G401 (cell line): Measurements from ENCODE around the gene BRSK2. TPM values are rescaled to one million over a fixed set of nuclear protein-coding genes. Genes with fewer than 3 reads are reported as not detected.
"Not testable (repeated sequence)": the region's sequence is repeated elsewhere in the genome, so short reads cannot be mapped to it uniquely, and the experiment has no call there.

Experiments used
- DNase-seq: peaks from one replicate; pipeline ENCODE4 v3.0.0-alpha.2; 2015; ENCODE audit warnings: low spot score
- in situ Hi-C: cut with HindIII; loops from 2 replicates; pipeline ENCODE4 v1.10.0; 2016; ENCODE audit warnings: low sequenced_read_pairs, mixed read lengths
- total RNA-seq: library from RNA; depleted of rRNA; stranded (reverse); fragments of >200 nt; shearing (Covaris generic); gene quantifications from 2 replicates; pipeline ENCODE4 v1.2.3, GENCODE V29; 2014

BRSK2 gene
- total RNA-seq, 1 experiment from 2014 or later, result 9.2 TPM

- no peak for DNase-seq
- in situ Hi-C loops, result no loop called here
Measured at GRCh38 chr11:1353383-1354124, 36.2 kb upstream of the BRSK2 start.

- in situ Hi-C loops, result no loop called here
- no peak for DNase-seq
Measured at GRCh38 chr11:1354125-1354938, 35.4 kb upstream of the BRSK2 start.

- in situ Hi-C loops, result no loop called here
- no peak for DNase-seq
Measured at GRCh38 chr11:1356007-1356435, 33.7 kb upstream of the BRSK2 start.

GRCh38 chr11:1356478-1356960, 33.2 kb upstream of the BRSK2 start:
- no peak for DNase-seq
- in situ Hi-C loops, result no loop called here

- in situ Hi-C loops, result no loop called here
- peak; percentile 58 for DNase-seq
Measured at GRCh38 chr11:1358286-1358685, 31.4 kb upstream of the BRSK2 start.

- DNase-seq, in situ Hi-C loops: not testable (repeated sequence)
Measured at GRCh38 chr11:1358931-1359330, 30.8 kb upstream of the BRSK2 start.

- no peak for DNase-seq
- in situ Hi-C loops, result no loop called here
Measured at GRCh38 chr11:1359556-1359955, 30.2 kb upstream of the BRSK2 start.

- DNase-seq, result no peak
- in situ Hi-C loops, result no loop called here
Measured at GRCh38 chr11:1360181-1360834, 29.4 kb upstream of the BRSK2 start.

- DNase-seq, result no peak
- in situ Hi-C loops, result no loop called here
Measured at GRCh38 chr11:1360835-1361357, 28.8 kb upstream of the BRSK2 start.

- in situ Hi-C loops, result no loop called here
- no peak for DNase-seq
Measured at GRCh38 chr11:1361882-1362281, 27.9 kb upstream of the BRSK2 start.

- in situ Hi-C loops, result no loop called here
- no peak for DNase-seq
Measured at GRCh38 chr11:1367721-1368120, 22.0 kb upstream of the BRSK2 start.

GRCh38 chr11:1368216-1368615, 21.5 kb upstream of the BRSK2 start:
- in situ Hi-C loops, result no loop called here
- DNase-seq, result no peak

- in situ Hi-C loops, result no loop called here
- no peak for DNase-seq
Measured at GRCh38 chr11:1368966-1369365, 20.8 kb upstream of the BRSK2 start.

GRCh38 chr11:1369371-1370005, 20.2 kb upstream of the BRSK2 start:
- in situ Hi-C loops, result no loop called here
- DNase-seq, result no peak

- DNase-seq, result no peak
- in situ Hi-C loops, result no loop called here
Measured at GRCh38 chr11:1370186-1371025, 19.3 kb upstream of the BRSK2 start.

GRCh38 chr11:1371026-1371325, 18.8 kb upstream of the BRSK2 start:
- DNase-seq, result no peak
- in situ Hi-C loops, result no loop called here

GRCh38 chr11:1371377-1371776, 18.4 kb upstream of the BRSK2 start:
- no peak for DNase-seq
- in situ Hi-C loops, result no loop called here

GRCh38 chr11:1371836-1372465, 17.8 kb upstream of the BRSK2 start:
- DNase-seq, result no peak
- in situ Hi-C loops, result no loop called here
